Esophagus squamous epithelium (tissue), 4 donors: ENCODE results near the gene CACNA2D3.

Source experiments
- POLR2A ChIP-seq, 4 donors: fragments of 450-650 bp; IDR thresholded peaks; one replicate each; pipeline ENCODE4 v1.6.1; 2017; ENCODE audit warnings: antibody characterized with exemption in 4 of 4, mild to moderate bottlenecking in 4 of 4, moderate library complexity in 3 of 4
- TF ChIP-seq, protein P1 (sequence below), 6 experiments: fragments of 450-650 bp in 4 of 6; fragments of 200-600 bp in 2 of 6; sonication (generic) in 2 of 6; IDR thresholded peaks; one replicate each; pipeline ENCODE4 v1.5.1; 2016 to 2019; ENCODE audit warnings: antibody characterized with exemption in 6 of 6, mild to moderate bottlenecking in 4 of 6, moderate library complexity in 4 of 6

DNA sequence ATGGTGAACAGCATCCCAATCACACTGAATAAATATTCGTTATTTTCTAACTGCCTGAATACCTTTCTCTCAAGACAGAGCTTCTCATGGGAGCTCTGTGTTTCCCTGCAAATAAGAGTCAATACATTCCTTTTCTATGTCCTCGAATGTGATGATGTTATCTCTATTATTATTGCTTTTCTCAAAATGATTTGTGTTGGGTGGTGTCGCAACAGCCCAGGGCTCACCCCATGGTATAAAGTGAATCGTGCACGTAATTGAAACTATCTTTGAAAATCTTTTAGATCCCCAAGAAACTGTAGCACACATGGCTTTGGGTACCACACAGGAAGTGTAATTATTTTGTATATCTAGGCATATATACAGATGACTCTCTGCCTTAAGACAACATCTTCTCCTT, 996.1 kb downstream of the CACNA2D3 start:
- no peak for TF ChIP-seq POLR2A (IDR thresholded peaks at IDR 0.05)
- TF ChIP-seq, protein P1, sequence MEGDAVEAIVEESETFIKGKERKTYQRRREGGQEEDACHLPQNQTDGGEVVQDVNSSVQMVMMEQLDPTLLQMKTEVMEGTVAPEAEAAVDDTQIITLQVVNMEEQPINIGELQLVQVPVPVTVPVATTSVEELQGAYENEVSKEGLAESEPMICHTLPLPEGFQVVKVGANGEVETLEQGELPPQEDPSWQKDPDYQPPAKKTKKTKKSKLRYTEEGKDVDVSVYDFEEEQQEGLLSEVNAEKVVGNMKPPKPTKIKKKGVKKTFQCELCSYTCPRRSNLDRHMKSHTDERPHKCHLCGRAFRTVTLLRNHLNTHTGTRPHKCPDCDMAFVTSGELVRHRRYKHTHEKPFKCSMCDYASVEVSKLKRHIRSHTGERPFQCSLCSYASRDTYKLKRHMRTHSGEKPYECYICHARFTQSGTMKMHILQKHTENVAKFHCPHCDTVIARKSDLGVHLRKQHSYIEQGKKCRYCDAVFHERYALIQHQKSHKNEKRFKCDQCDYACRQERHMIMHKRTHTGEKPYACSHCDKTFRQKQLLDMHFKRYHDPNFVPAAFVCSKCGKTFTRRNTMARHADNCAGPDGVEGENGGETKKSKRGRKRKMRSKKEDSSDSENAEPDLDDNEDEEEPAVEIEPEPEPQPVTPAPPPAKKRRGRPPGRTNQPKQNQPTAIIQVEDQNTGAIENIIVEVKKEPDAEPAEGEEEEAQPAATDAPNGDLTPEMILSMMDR (IDR thresholded peaks at IDR 0.05) = no peak
